Measurements from ENCODE around the gene LITAFD. TPM values are rescaled to one million over a fixed set of nuclear protein-coding genes. Genes with fewer than 3 reads are reported as not detected.

Gene LITAFD
- total and polyA plus RNA-seq, 2 experiments from 2014 or later, result not detected

DNA sequence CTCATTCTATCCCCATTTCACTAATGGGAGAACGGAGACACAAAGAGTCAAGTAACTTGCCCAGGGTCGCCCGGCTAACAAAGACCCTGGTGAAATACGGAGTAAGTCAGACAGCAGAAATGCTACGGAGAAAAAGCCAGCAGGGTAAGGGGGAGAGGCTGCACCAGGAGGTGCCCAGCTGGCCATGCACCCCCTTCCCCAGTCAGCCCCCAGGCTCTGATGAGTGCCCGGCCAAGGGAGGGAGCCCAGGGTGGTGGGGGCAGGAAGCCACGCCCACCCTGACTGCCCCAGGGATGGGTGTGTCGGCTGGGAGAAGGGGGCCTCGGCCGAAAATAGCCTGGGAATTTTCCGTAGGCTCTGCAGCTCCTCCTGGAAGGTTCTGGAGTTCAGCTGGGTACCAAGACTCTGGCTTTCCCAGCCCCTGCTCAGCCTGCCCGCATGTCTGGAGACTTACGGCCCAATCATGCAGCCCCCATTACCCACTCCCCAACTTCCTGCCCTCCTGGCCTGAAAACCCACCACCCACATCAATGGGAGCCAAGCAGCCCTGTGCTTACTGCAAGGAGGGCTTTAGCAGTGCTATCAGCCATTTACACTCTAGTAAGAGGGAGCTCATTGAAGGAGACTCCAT is 17.6 kb upstream of the LITAFD start:
- H3K4me1 Mint-ChIP-seq, result peaks cover 58% of the 10 kb centered on the region
- TF ChIP-seq CTCF (conservative IDR thresholded peaks at IDR 0.05; ENCODE audit: low read depth in 2 of 2) (no peak), NANOG (IDR thresholded peaks at IDR 0.05; ENCODE audit: borderline replicate concordance) (no peak), ZNF331 (CRISPR knock-in tag; IDR thresholded peaks at IDR 0.05; ENCODE audit: low read depth) (no peak), ZNF114 (CRISPR knock-in tag; IDR thresholded peaks at IDR 0.05) (no peak), EZH2phosphoT487 (IDR thresholded peaks at IDR 0.05; ENCODE audit: unreplicated experiment) (no peak), JUNB (IDR thresholded peaks at IDR 0.05; ENCODE audit: unreplicated experiment) (no peak), ZNF462 (CRISPR knock-in tag; IDR thresholded peaks at IDR 0.05) (no peak), CREB1 (CRISPR knock-in tag; IDR thresholded peaks at IDR 0.05; ENCODE audit: low read depth) (no peak), EZH2 (IDR thresholded peaks at IDR 0.05; ENCODE audit: low read depth, unreplicated experiment) (no peak), STAT1 (IDR thresholded peaks at IDR 0.05; ENCODE audit: unreplicated experiment) (no peak), POLR2AphosphoS5 (IDR thresholded peaks at IDR 0.05; ENCODE audit: low read depth) (no peak)
- TF ChIP-seq, protein P1, sequence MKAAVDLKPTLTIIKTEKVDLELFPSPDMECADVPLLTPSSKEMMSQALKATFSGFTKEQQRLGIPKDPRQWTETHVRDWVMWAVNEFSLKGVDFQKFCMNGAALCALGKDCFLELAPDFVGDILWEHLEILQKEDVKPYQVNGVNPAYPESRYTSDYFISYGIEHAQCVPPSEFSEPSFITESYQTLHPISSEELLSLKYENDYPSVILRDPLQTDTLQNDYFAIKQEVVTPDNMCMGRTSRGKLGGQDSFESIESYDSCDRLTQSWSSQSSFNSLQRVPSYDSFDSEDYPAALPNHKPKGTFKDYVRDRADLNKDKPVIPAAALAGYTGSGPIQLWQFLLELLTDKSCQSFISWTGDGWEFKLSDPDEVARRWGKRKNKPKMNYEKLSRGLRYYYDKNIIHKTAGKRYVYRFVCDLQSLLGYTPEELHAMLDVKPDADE (IDR thresholded peaks at IDR 0.05), result no peak
- TF ChIP-seq, protein P2, sequence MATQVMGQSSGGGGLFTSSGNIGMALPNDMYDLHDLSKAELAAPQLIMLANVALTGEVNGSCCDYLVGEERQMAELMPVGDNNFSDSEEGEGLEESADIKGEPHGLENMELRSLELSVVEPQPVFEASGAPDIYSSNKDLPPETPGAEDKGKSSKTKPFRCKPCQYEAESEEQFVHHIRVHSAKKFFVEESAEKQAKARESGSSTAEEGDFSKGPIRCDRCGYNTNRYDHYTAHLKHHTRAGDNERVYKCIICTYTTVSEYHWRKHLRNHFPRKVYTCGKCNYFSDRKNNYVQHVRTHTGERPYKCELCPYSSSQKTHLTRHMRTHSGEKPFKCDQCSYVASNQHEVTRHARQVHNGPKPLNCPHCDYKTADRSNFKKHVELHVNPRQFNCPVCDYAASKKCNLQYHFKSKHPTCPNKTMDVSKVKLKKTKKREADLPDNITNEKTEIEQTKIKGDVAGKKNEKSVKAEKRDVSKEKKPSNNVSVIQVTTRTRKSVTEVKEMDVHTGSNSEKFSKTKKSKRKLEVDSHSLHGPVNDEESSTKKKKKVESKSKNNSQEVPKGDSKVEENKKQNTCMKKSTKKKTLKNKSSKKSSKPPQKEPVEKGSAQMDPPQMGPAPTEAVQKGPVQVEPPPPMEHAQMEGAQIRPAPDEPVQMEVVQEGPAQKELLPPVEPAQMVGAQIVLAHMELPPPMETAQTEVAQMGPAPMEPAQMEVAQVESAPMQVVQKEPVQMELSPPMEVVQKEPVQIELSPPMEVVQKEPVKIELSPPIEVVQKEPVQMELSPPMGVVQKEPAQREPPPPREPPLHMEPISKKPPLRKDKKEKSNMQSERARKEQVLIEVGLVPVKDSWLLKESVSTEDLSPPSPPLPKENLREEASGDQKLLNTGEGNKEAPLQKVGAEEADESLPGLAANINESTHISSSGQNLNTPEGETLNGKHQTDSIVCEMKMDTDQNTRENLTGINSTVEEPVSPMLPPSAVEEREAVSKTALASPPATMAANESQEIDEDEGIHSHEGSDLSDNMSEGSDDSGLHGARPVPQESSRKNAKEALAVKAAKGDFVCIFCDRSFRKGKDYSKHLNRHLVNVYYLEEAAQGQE (IDR thresholded peaks at IDR 0.05; ENCODE audit: unreplicated experiment), result no peak
- Histone ChIP-seq H3K27ac (ENCODE audit: low read depth) (peak overlapping the region; percentile 95), H4K20me1 (replicated peaks; ENCODE audit: insufficient read depth) (peaks cover 71% of the 10 kb centered on the region), H3K36me3 (ENCODE audit: insufficient read depth) (no peaks in the 10 kb centered on the region), H3K9me2 (ENCODE audit: insufficient read depth) (no peaks in the 10 kb centered on the region), H3K4me2 (peak overlapping the region; percentile 100), H3K4me1 (ENCODE audit: insufficient read depth) (peaks cover 53% of the 10 kb centered on the region), H2AFZ (no peak overlapping the region), H3K79me2 (replicated peaks; ENCODE audit: insufficient read depth) (peaks cover 90% of the 10 kb centered on the region), H3F3A (replicated peaks; ENCODE audit: low read depth) (peaks cover 33% of the 10 kb centered on the region), H3K27me3 (ENCODE audit: insufficient read depth) (no peaks in the 10 kb centered on the region), H3K4me3 (peak overlapping the region; percentile 100; the same call in 1 of the 2 replicates)
- H3K9me3 Mint-ChIP-seq, result no peaks in the 10 kb centered on the region; the same call in 2 of the 3 replicates
- H3K36me3 Mint-ChIP-seq (ENCODE audit: low read depth), result peaks cover 45% of the 10 kb centered on the region
- ATAC-seq (no peak), DNase-seq (ENCODE audit: low spot score) (no peak)
- H3K27me3 Mint-ChIP-seq (ENCODE audit: insufficient read depth, low read depth, poor library complexity), result peaks cover 36% of the 10 kb centered on the region
- H3K4me3 Mint-ChIP-seq, result peak overlapping the region; percentile 89
- H3K27ac Mint-ChIP-seq, result peak overlapping the region; percentile 90

Measured in GM23338 (cell line).